ENCODE measurements around the gene CYP27B1.

- TF ChIP-seq POLR2A (IDR thresholded peaks at IDR 0.05) (no peak), EP300 (IDR thresholded peaks at IDR 0.05) (no peak)
Observed at GRCh38 chr12:57729321-57729844, 37.5 kb downstream of the CYP27B1 start.

Measured in gastroesophageal sphincter (tissue), 2 donors.